Activated effector memory CD4-positive, alpha-beta T cell treated with anti-CD3 and anti-CD28 coated beads, Interleukin-2, amount 50 U/mL, for 16 hours (primary cell): ENCODE results near the gene UBTD1.
"Not testable (repeated sequence)": the region's sequence is repeated elsewhere in the genome, so short reads cannot be mapped to it uniquely, and the experiment has no call there.

Source experiments
- DNase-seq: peaks from one replicate; pipeline ENCODE4 v3.0.0-alpha.2; 2020

Gene UBTD1, protein sequence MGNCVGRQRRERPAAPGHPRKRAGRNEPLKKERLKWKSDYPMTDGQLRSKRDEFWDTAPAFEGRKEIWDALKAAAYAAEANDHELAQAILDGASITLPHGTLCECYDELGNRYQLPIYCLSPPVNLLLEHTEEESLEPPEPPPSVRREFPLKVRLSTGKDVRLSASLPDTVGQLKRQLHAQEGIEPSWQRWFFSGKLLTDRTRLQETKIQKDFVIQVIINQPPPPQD

DNA sequence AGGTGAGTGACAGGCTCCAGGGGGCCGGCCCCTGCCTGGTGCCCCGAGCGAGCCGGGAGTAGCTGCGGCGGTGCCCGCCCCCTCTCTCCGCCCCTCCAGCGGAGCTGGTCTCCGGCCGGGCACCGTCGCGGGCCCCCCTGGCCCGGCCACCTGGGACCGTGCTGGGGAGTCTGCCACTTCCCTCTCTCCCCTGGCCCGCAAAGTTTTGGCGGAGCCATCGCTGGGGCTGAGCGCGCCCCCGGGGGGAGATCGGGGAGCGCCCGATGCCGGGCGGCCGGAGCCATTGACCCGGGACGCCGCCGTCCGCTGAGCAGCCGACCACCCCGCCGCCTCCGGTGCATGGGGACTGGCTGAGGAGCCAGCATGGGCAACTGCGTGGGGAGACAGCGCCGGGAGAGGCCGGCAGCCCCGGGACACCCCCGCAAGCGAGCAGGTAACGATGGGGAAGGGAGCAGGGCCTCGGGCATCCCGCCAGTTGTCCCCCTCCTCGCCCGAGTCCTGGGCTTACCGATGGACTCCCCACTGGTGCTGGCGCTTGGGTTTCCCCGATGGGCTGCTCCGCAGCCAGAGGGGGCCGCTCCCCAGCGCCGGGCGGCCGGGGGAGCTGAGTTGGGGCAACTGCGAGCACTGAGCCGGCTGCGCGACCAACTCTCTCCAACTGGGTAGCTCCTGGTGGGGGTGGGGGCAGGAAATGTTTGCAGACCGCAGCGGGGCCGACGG lies at the start of gene UBTD1:
Gene UBTD1, plus strand, starts transcription at position 84 of the 720 bp plus-strand sequence. Its CDS starts 280 bp downstream, at position 364.
- peak; percentile 74 for DNase-seq

- DNase-seq = no peak
Observed at GRCh38 chr10:97450828-97451227, 47.9 kb upstream of the UBTD1 start.

DNA sequence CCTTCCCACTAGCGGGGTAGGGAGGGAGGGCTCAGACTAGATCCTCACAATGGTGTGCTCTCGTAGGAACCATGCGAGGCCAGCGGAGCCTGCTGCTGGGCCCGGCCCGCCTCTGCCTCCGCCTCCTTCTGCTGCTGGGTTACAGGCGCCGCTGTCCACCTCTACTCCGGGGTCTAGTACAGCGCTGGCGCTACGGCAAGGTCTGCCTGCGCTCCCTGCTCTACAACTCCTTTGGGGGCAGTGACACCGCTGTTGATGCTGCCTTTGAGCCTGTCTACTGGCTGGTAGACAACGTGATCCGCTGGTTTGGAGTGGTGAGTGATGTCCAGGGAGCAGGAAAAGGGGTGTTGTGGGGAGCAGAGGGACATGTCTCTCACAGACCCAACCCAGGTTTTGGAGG lies 47.1 kb upstream of the UBTD1 start:
- DNase-seq = no peak

DNA sequence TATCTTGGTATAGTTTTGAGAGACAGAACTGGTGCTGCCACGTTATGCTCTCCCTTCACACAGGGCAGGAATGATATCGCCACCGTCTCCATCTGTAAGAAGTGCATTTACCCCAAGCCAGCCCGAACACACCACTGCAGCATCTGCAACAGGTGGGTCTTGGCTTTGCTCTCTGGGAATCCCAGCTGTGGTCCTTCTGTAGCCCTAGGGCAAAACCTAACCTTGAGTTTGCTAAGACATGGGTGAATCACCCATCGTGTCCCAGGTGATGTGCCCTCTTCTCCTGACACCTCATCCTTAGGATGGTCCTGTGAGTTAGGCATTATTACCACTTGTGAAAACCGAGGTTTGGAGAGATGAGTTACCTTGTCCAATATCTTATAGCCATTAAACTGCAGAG lies 46.4 kb upstream of the UBTD1 start:
- no peak for DNase-seq

- no peak for DNase-seq
Observed at GRCh38 chr10:97454330-97455036, 44.2 kb upstream of the UBTD1 start.

DNA sequence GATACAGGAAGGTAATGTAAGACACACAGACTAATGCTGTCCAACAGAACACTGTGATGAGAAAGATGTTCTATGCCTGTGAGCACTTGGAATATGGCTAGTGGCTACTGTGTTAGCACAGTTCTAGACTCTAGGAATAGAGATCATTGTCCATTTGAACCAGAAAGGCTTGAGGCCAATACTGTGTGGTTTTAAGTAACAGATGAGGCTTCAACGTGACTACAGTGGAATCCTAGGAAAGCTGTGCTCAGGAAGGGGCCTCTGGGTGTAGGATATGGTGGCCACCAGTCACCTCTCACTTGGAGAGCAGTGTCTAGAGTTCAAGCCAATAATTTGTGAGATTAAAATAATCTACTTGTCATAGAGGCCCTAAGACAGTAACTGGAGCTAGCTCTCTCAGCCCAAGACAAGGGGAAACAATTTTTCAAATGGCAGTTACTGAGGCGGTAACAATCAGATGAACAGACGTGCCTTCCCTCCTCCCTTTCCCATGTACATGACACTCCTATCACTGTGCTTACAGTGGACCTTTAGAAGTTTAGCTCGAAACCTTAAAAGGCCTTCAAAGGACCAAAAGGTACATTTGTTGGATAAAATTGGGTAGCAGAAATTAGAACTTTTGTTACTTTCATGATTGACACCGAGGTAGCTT lies 42.6 kb upstream of the UBTD1 start:
- no peak for DNase-seq

DNA sequence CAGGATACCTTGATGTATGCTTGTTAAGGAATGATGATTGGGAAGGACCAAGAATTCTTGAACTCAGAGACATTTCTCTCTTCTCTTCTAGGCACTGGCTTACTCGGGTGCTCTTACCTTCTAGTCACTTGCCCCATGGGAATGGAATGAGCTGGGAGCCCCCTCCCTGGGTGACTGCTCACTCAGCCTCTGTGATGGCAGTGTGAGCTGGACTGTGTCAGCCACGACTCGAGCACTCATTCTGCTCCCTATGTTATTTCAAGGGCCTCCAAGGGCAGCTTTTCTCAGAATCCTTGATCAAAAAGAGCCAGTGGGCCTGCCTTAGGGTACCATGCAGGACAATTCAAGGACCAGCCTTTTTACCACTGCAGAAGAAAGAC lies 42.0 kb upstream of the UBTD1 start:
- no peak for DNase-seq

DNA sequence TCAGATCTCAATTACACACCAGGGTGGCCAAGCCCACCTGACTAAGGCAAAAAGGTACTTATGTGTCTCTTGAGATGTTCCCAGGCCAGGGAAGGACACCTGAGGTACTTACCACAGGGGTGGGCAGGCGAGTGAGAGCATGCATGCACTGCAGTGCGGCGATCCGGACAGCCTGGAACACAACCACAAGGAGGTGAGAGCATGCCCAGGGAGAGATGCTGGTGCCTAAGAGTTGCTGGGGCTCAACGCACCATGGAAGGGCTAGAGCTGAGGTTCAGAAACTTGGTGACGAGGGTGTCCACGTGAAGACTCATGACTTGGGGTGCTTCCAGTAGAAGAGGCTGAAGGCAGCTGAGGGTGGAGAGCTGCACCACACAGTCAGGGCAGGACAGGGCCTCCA lies 39.6 kb upstream of the UBTD1 start:
- no peak for DNase-seq

DNA sequence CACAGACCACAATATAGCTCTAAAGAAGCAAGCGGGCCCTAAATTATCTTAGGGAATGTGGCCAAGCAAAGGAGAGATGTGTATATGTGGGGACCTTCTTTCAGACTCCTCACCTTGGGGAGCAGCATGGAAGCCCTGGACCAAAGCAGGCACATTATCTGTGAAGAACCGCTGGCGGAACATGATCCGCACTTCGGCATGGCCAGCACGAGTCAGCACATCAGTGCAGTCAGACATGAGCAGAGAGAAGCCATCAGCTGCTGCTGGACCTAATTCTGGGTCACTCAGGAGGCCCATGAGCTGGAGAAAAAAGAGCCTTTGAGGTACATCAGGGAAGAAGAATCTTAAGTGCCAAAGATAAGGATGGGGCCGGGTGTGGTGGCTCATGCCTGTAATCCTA lies 38.8 kb upstream of the UBTD1 start:
- DNase-seq = no peak

- DNase-seq = no peak
Observed at GRCh38 chr10:97462309-97462708, 36.4 kb upstream of the UBTD1 start.

- DNase-seq = peak; percentile 71
Observed at GRCh38 chr10:97463363-97464132, 35.2 kb upstream of the UBTD1 start.

DNA sequence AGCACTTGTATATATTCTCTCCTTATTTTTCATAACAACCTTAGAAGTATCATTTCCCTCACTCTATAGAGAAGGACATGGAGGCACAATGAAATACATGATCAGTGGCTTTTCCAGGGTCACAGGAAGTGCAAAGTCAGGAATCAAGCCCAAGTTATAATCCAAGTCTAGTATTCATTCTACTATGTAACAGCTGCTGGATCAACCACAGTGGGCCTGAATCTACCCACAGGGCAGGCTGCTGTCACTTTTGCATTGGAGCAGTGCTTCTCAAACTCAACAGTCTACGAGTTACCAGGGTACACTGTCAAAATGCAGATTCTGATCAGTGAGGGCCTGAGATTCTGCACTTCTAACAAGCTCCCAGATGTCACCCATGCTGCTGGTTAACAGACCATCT lies 34.5 kb upstream of the UBTD1 start:
- no peak for DNase-seq

DNA sequence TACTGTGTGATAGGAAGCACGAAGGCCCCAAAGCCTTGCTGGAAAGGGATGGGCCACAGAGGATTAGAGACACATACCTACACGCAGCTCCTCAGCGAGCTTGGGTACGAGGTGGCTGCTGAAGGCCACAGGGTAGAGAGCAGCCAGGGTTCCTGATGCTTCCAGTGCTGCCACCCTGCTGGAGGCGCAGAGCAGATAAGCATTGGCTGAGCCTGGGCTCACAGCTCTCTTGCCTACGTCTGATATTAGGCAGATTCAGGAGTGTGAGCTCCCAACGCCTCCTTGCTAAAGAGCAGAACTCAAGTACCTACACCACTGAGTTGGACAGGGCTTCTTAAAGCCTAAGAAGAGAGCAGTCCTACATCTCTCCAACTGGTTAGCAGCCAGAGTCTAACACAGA lies 32.7 kb upstream of the UBTD1 start:
- no peak for DNase-seq

DNA sequence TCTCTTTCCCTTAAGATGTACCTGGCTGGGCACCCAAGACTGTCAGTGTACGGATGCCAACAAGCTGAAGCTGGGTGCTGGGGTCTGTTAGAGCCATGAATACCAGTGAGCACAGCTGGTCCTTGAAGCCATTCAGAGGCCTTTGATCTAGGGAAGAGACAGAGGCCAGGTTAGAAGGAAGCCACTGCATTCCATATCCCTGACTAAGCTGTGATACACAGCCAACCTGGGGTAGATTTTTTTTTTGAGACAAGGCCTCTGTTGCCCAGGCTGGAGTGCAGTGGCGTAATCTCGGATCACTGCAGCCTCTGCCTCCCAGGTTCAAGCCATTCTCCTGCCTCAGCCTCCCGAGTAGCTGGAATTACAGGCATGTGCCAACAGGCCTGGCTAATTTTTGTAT lies 32.0 kb upstream of the UBTD1 start:
- no peak for DNase-seq

DNA sequence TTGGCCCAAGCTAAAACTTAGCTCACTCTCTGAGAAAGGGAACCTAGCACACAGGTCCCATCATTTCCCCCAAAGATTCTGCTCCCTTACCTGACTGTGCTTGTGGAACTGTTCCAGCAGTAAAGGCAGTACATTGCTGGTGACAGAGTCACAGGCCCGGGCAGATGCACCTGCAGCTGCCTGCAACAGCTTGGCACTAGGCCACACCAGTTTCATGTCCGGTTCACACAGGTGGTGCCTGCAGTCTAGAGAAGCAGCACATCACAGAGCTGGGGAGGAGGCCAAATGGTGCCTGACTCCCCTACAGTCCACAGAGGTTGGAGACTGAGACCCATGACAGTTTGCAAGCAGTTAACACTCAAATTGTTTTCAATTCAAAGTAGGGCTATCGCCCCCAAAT lies 30.6 kb upstream of the UBTD1 start:
- DNase-seq = peak; percentile 41

DNA sequence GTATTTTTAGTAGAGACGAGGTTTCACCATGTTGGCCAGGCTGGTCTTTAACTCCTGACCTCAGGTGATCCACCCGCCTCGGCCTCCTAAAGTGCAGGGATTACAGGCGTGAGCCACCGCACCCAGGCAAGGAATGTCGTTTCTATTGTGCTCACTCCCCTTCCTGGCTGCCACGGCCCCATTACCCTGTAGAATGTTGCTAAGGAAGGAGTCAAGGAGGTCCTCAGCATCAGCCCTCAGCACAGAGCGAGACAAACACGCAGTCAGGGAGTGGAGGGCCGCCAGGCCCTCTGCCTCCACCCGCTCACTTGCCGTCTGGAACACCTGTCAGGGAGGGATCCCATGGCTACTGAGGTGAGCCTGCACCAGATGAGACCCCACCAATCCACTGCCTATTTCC lies 29.9 kb upstream of the UBTD1 start:
- peak; percentile 16 for DNase-seq

DNA sequence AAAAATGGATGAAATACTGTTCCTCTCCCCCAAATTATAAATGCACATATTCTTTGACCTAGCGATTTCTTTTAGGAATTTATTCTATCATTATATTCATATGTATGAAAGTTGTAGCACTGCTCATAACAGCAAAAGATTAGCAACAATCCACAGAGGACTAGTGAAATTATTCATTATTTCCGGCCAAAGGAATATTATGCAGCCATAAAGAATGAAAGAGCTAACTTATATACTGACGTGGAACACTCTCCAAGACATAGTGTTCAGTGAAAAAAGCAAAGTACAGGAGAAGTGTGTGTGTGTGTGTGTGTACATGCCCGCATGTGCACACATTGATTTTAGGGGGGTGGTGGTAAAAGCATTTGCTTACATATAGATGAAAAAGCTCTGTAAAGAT lies 23.8 kb upstream of the UBTD1 start:
- DNase-seq = no peak

DNA sequence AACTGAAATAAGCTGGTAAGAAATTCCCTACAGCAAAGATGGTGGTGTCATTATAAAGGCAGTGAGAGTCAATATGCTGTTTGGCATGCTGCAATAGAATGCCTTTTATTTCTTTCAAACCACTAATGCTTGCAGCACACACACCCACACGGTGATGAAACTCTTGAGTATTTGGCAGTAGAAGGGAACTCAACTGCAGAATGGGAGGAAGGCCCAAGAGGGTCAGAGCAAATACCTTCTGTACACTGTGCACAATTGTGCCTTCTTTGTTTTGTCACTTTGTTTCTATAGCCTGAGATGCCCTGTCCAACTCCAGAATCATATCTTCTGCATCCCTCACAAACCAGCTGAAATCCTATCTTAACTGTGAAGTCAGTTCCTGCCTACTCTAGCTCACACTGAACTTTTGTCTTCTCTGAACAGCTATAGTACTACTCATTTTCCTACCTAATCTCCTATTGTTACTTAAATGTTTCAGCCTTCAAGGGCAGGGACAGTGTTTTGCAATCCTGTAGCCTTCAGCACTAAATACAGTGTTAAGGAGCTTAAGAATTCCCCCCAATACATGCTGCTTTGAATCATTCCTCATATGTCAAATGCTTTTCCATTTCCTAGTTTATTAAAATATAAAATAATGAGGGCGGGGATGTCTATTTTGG lies 22.7 kb upstream of the UBTD1 start:
- DNase-seq = no peak

DNA sequence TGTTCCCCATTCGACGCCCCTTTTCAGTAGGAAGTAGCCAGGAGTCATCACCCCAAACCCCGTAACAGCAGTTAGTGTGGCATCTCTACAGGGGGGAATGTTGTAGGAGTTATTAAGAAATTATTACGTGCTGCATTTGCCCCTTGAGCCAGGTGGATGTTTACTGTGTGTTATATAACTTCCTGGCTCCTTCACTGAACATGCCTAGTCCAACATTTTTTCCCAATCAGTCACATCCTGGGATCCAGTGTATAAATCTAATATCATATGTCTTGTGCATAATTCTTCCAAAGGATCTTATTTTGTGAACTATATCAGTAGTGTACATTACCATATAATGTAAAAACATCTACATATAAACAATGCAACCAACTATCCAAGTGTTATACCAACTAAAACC lies 19.3 kb upstream of the UBTD1 start:
- not testable (repeated sequence) for DNase-seq

DNA sequence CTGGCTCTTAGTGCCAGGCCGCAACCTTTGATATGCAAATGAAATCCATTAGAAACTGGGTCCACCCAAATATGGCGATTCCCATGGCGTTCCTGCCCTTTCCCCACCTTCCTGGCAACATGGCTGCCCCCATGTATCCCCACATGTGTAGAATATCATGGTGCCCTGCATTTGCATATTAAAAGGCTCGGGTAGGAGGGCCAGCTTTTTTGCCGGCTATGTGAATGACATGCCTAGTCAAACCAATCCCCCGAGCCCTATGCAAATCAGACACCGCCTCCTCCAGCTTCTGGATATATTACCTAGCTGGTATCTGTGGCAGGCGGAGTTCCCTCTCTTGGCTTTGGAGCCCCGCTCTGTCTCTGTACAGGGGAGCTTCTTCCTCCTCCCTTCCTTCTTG lies 18.8 kb upstream of the UBTD1 start:
- DNase-seq = no peak

GRCh38 chr10:97481071-97481470 lies 17.7 kb upstream of the UBTD1 start:
- no peak for DNase-seq

DNA sequence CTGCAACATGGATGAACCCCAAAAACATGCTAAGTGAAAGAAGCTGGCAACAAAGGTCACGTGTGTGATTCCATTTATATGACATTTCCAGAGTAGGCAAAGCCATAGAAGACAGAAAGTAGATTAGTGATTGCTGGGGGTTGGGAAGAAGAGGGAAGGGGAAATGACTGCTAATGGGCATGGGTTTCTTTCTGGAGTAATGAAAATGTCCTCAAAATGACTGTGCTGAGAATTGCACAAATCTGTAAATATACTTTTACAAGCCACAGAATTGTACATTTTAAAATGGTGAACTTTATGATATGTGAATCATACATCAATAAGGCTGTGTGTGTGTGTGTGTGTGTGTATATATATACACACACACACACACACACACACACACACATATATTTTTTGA lies 16.3 kb upstream of the UBTD1 start:
- DNase-seq = no peak
